PC-9 (cell line): ENCODE results near the gene IFIT2.

ENCODE experiments used
- CTCF ChIP-seq: fragments of 200-600 bp; sonication (generic); conservative IDR thresholded peaks from 2 replicates; pipeline ENCODE4 v1.6.1; 2017; ENCODE audit warnings: mixed run types, antibody characterized with exemption, mild to moderate bottlenecking, moderate library complexity
- EZH2 ChIP-seq: fragments of 200-600 bp; sonication (generic); IDR thresholded peaks from 2 replicates; pipeline ENCODE4 v1.8.0; 2017; ENCODE audit warnings: antibody characterized with exemption, low read depth

GRCh38 chr10:89274928-89275327, 26.9 kb upstream of the IFIT2 start:
- TF ChIP-seq EZH2 (no peak), CTCF (no peak)
